ENCODE measurements around the gene SMC3.
"Not testable (repeated sequence)": the region's sequence is repeated elsewhere in the genome, so short reads cannot be mapped to it uniquely, and the experiment has no call there.

The SMC3 gene

DNA sequence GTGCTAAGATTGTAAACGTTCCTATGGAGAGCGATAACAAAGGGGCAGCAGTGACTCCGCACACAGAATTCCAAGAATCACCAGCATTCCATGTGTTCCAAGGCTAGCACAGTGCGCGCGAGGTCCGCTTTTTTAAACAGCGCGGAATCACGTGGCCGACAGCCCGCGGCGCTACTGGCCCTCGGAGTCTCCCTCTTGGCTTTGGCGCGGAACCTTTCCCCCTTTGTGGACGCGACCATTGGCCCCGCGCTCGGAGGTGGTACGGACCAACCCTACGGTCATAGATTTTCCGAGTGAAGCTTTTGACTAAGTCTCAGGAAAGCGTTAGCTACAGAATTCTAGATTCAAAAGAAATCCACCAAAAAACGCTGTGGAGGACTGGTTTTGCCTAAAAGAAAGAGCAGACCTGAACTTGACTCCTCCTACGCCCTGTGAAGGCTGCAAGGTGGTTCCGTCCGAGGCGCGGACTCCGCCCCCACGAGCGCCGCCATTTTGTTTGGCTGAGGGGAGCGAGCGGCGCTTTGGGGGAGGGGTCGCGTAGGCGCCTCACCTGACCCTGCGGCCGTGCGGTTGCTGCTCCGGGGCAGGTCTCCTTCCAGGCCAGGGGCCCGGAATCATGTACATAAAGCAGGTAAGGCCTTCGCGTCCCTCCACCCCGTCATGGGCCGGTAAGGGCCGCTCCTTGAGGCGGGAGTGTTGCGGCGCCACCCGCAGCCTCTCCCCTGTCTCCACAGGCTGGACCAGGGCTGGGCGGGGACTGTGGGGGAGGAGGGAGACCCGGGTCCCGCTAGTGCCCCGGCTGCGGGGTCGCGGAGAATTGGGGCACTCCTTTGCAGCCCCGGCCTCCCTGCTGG, at the start of gene SMC3:
Gene SMC3 (plus strand): TSS at position 495 of the 854 bp plus-strand sequence. CDS start 122 bp downstream, at position 617.
- DNase-seq = peak; percentile 100

DNA sequence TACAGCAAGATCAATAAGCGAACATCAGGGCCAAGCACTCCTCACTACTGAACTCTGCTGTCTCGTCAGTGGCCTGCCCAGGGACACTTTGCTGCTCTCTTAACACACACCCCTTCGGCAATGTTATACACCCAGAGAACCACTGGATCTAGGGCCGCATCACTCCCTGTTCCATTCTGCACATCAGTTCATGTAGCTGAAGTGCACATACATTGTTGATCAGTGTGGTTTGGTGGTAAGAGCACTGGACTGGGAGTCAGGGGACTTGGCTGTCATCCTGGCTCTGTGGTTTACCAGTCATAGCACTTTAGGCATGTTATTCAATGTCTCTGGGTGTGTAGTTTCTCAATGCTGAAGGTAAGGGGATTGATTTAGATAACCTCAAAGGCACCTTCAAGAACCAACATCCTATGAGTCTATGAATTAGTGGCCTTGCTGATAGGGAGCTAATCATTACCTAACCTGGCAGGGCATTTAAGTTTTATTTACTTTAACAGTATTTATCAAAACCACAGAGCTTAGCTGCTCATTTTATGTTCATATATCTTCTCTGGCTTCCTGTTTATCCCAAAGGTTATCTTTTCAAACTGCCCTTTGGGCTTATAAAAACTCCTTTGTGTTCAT, 45.0 kb upstream of the SMC3 start:
- DNase-seq = no peak

DNA sequence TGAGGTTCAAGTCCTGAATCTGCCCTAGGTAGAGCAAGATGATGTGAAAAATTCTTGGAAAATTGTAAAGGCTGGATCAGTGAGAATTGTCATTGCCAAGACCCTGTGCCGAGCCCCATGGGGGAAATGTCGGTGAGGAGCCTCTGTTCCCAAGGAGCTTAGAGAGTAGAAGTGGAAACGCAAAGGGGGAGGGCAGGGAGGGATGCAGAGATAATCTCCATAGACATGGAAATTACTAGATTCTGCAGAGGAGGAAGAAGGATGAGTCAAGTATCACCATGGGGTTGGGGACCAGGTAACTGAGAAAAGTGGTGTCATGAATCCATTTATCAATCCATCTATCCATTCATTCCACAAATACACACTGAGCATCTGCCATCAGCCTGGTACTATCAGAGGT, 43.8 kb upstream of the SMC3 start:
- DNase-seq = no peak

DNA sequence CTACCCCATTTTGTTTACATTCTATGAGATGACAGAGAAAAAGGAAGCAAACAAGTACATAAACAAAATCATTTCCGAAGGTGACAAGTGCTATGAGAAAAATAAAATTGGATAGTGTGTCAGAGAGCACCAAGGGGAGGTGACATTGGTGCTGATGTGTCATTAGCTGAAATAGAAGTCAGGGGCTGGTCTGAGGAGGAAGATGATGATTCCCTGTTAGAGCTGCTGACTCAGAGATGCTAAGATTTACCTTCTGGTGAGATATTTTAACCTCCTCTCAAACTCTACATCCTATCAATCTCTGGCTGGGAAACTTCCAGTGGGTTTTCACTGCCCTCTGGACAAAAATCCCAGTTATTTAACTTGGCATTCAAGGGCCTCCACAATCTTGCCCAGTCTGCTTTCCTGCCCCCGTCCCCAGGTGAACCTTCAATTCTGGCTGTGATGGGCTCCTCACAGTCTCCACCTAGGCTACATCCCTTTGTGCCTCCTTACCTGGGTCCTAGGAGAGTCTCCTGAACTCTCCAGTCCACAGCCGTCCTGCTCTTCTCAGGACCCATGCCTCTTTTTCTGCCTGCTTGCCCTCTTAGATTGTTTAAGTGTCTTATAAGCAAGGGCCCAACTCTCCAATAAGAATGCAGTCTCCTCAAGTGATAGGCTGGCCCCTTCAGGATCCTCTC, 43.2 kb upstream of the SMC3 start:
- no peak for DNase-seq

DNA sequence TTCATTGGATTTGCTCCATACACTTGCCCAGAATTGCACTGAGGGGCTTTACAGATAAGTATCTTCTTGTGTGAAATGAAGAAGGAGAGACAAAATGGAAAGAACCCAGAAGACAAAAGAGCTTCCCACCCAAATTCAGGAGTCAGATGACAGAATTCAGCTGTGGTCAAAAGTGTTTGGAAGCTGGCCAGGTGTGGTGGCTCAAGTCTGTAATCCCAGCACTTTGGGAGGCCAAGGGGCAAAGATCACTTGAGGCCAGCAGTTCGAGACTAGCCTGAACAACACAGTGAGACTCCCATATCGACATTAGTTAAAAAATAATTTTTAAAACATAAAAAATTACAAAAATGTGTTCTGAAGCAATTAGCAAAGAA, 42.6 kb upstream of the SMC3 start:
- no peak for DNase-seq

DNA sequence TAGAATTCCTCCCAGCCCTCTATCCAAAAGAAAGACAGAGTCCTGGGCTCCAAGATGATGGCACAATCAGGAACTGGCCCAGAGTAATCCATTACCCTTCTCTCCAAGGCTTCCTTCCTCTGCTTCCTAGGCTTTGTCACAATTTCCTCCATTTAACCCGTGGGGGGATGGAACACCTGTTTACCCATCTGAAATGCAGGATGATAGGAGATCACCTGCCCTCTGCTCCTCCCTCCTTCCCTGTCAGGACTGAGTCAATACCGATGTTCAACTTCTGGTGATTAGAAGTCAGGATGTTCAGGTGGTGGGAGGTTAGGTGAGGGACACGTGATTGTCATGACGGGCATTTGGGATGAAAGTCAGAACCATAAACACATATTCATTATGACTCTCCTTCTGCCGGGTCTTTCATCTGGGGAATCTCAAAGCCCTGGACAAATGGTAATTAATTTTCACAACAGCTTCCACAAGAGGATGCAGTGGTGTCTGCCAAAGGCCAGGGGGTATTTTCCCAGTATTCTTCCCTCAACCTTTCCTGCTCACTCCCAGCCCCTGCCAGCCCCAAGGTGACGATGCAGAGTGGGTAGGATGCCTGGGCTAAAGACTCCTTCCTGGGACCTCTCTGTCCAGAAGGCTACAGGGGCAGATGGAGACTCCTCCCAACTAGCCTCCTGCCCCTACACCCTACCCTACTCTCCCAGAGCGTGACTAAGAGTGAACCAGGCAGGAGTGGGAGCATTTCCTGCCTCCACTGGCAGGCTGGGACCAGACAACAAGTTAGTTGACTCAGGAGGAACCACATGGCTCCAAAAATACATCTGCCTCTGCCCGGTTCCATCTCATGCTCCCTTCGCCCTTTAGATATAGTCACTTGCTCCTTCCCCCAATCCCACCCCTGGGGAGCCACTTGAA, 41.9 kb upstream of the SMC3 start:
- no peak for DNase-seq

DNA sequence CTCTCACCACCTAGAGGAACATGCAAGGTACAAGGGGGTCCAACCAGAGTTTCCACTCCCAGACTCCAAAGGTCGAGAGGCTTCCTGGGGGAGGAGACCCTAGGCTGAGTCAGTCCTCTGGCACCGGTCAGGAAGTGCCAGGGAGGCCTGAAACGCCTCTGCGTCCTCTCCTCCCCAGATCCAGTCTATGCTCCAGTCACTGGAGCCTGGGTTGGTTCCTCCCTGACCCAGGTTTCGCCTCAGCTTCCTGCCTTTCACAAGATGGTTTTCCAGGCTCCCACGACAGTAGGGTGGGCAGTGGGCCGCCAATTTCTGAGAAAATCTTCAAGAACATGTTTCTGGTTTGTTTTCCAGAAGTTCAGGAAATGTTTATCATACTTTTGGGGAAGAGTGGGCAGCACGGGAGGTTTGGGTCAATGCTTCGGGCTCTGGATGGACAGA, 39.7 kb upstream of the SMC3 start:
- DNase-seq = no peak

DNA sequence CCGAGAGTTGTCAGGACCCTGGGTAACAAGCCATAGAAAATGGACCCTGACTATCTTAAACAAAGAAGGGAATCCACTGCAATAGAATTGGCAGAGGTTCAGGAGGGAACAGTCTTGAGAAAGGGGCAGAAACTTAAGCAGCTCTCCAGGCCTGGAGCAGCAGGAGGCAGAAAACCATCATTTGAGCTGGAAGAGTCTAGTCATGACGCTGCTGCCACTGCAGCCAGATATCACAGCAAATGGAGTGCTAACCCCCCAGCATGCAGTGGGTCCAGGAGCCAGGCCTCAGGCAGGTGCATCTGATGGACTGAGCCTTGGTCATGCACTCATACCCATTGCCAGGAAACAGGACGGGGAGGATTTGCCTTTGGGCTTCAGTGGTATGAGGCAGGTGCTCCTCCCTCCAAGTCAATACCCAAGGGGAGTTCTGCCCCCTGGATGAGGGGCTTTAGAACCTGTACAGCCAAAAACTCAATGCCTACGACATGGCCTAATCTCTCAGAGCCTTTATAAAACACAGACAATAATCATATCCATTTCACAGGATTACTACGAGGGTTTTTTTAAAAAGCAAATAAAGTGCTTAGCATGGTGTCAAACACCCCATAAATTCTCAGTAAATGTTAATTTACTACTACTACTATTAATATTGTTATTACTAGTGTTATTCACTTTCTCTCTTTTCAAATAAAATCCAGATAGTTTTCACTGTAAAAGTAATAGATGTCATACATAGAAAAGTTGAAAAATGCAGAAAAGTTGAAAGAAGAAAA, 39.1 kb upstream of the SMC3 start:
- no peak for DNase-seq

DNA sequence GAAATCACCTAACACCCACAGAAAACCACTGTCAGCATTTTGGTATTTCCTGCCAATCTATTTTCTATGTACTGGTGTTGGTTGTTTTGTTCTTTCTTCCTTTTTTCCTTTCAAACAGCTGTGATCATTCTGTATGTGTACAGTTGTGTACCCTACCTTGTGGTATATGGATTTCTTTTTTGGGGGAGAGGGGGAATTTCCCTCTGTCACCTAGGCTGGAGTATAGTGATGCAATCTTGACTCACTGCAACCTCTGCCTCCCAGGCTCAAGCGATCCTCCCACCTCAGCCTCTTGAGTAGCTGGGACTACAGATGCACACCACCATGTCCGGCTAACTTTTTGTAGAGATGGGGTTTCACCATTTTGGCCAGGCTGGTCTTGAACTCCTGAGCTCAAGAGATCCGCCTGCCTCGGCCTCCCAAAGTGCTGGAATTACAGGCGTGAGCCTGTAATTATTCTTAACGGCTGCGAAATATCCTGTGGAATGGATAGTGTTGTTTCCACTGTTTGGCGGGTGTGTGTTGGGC, 38.4 kb upstream of the SMC3 start:
- not testable (repeated sequence) for DNase-seq

DNA sequence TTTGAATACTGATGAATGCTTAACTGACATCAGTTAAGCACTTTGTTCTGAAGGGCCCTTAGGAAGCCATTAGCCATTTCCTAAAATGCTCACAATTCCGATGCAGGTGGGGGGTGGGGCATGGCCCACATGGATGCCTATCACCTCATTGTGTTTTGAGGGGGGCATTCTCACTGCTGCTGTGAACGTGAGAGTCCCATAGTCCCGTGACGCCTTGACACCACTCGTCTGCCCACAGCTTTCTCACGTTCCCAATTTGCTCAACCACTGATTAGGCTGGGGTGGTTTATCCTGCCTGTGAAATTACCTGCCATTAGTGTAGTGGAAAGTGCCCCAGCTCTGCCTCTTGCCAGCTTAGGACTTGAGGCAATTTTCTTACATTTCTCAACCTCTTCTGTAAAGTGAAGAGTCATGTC, 37.9 kb upstream of the SMC3 start:
- no peak for DNase-seq

DNA sequence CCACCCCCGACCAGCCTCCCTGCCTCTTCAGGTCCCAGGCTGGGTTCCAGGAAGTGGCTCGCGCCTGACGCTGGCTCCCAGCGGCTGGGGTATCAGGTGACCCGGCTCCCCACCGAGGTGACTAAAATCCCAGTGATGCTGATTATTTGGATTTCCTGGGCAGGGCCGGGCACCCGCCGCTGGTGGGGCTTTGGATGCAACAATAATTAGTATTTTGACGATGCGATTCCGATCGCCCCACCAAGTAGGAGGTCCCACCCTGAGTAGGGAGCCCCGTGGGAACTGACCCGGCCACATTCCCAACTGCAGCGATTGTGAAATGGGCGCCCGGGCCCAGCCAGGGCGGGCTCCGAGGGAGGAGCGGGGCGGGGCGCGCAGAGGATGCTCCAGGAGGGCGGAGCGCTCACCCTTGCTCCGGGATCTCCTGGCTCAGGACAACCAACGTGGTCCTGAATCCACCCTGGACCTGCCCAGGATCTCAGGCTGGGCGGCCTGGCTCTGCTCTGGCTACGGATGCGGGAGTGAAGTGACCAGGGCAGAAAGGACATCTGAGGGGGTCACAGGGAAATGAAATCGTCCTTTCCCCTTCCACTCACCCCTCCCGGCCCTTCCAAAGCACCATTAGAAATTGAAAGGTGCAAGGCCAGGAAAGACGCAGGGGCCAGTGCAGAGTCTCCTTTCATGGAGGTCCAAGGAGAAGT, 37.2 kb upstream of the SMC3 start:
- peak; percentile 62 for DNase-seq

DNA sequence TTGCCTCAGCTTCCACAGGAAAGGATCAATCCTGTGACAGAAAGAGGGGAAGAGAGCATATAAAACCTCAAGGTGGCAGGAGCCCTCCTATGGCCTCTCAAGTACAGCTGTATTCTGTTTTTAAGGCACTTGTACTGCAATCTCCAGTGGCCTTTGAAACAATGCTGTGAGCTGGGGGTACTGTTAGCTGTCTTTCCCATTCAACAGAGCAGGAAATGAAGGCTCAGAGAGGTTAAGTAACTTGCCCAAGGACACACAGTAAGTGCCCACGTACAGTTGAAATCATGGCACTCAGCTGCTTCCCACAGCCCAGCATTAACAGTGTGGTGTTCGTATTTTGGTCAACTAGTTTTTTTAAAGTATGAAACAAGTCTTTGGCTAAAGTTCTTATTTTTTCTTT, 35.8 kb upstream of the SMC3 start:
- DNase-seq = no peak

DNA sequence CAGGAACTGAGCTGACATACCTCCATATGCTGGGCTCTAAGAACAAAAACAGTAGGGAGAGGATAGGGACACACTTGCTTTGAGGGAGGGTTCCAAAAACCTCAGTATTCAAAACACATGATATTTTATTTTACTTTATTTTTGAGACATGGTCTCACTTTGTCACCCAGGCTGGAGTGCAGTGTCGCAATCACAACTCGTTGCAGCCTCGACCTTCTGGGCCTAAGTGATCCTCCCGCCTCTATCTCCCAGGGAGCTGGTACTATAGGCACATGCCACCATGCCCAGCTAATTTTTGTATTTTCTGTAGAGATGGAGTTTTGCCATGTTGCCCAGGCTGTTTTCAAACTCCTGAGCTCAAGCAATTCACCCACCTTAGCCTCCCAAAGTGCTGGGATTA, 34.9 kb upstream of the SMC3 start:
- DNase-seq = not testable (repeated sequence)

DNA sequence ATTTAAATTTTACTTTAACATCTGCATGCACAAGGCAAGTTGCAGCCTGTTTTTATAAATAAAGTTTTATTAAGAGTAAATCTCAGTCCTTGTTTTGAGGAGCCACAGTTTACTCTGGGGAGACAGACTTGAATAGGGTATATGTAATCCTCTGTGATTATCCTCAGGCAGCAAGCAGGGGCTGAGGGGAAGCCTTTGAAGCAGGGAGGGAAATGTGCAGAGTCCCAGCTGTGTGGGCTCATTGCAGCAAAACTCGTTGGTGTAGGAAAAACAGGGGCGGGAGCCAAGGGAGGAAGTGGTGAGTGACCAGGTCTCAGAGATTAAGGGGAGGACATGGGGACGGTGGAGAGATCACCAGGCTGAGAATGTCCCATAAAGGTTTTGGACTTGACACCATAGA, 34.3 kb upstream of the SMC3 start:
- no peak for DNase-seq

DNA sequence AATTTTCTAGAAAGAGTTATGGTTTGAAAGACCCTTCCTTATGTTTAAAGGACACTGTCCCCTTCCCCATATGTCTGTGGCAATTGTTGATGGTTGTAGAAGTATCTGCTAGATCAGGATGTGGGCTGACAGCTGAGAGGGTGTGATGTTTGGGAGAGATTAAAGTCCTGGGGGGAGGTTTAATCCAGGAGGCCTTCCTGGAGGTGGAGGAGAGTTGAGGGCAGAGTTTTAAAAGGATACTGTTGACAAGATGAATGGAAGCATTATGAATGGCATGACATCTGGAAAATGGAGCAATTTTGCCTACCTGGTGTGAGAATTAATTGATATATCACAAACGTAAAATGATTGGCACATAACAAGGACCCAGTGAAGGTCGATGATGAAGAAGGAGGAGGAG, 32.9 kb upstream of the SMC3 start:
- DNase-seq = no peak

DNA sequence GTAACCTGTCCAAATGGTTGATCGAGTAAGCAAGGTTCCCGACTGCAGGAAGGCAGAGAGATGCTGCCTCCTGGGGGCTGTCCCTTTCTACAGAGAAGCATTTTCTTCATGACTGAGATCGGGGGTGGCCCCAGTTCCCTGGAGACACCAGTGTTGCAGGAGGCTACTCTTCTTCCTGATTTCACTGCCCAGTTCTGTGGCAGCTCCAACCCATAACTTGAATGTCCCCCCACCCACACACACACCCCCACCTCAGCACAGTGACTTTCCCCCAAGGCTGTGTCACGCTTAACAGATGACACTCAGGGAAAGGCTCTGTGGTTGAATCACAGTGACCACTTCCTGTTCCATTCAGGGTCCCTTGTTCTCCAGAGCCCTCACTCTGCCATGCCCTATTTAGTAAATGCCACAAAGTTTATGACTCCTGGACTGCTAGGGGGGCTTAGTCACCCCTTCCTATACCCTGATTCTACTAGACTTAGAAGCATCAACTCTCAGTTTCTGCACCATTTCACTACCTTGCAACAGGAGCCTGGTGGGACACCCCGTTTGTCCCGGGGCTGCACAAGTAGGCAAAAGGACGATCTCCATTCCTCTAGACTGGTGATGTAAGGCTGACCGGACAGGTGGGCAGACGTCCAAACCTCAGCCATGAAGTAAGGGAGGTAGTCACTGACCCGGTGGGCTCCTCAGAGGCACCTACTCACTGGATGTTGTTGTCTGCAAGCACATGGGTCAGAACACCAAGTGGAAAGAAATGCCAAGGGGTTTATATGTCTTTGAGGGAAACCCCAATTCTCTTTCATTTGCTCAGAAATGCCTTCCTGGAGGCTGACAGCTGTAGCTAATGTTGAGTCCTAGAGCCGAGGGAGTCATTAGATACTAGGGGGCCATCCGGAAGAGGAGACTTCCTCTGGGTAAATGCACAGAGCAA, 31.3 kb upstream of the SMC3 start:
- DNase-seq = no peak

DNA sequence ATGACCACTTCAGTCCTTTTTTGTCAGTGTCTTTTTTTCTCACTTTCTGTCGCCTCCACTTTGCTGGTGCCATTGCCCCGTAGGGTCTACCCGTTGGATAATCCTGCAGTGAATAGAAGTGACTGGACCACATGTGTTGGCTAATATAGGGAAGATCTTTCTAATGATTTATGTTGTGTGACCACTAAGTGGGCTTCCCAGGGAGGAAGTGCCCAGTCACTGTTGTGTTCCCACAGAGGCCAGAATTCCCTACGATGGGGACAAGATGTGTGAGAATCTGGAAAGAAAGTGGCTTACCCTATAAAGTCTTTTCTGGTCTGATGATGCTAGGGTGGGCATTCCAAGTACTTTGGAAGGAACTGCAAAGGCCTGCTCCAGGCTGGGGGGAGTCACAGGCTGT, 28.4 kb upstream of the SMC3 start:
- no peak for DNase-seq

DNA sequence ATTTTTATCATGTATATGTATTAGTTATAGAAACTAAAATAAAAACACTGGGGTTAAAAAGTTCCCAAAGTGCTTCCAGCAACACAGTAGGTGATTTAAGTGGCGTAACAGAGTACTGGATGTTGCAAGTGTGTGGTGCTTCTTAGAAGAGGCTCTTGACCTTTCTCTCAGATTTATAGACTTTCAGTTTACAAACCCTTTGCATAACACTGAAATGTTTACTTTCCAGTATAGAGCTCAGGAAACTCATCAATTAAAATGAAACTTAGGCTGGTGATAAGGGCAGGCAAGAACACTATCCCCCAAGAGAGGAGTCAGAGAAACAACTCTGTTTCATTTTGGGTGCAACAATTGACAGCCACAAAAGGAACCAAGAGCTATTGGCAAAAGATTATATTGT, 27.5 kb upstream of the SMC3 start:
- no peak for DNase-seq

DNA sequence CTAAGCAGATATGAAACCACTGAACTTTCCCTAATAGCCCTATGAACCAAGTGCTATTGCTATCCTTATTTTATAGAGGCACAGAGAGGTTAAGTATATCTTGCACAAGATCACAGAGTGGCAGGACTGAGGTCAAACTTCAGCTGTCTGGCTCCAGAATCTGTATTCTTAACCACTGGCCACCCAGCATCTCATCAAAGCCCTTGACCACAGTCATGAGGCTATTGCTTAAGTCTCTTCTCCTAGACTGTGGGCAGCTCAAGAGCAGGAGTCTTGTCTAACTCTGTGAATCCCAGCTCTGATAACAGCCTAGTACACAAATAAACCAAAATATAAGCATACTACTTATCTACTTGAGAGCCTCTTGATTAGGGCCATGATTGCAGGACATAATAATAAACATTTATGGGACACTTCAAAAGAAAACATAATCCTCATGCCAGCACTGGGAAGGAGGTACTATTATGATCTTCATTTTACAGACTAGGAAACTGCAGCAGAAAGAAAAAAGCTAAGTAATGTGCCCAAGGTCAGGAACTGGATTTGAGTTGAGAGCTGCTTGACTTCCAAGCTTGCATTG, 22.4 kb upstream of the SMC3 start:
- DNase-seq = no peak

DNA sequence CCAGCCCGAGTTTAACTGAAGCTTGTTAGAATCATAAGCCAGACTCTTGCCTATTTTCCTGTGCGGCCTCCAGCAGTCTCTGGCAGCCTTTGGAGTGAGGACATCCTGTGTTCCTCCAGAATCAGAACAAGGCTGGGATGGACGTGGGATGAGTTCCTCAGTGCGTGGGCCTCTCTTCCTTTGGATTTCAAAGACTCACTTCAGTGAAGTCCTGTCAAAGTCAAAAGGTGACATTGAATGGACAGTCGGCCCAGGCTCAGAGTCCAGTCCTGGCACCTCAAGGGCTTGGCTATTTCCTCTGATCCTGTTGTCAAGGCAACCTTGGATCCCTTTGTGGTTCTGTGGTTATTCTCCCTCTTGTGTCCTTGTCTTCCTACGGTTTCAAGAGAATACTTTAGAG, 21.4 kb upstream of the SMC3 start:
- DNase-seq = no peak

Data from retina (tissue), 1 donor.